A549 (cell line): ENCODE results near the gene DPT. TPM values are rescaled to one million over a fixed set of nuclear protein-coding genes. Genes with fewer than 3 reads are reported as not detected.

Source experiments
- ATAC-seq, 2 experiments: fragments of 200-7000 bp in 1 of 2; fragments of >200 bp in 1 of 2; cut with Nextera tagmentation in 1 of 2; cut with Tn5 transposase in 1 of 2; 3 replicates each; pipeline versions ENCODE4 v1.8.0 to v1.9.1; 2018 to 2020; ENCODE audit warnings: mild to moderate bottlenecking in 1 of 2, moderate library complexity in 1 of 2
- CTCF ChIA-PET: fragments of 300-600 bp; sonication (Branson Sonifier 250); formaldehyde crosslinking; extraction: SDS; loops from one replicate; lab custom pipeline; 2021; ENCODE audit warnings: antibody characterized with exemption, inconsistent platforms; lab: Yijun Ruan, JAX
- POLR2A ChIA-PET: fragments of 350-600 bp; formaldehyde crosslinking; extraction: SDS; loops from one replicate; lab custom pipeline; 2021; ENCODE audit warnings: antibody characterized with exemption, inconsistent platforms; lab: Yijun Ruan, JAX
- DNase-seq, 2 experiments: peaks; one replicate each; pipeline versions ENCODE4 v3.0.0 to v3.0.0-alpha.2; 2011 to 2016; ENCODE audit warnings: low read depth in 1 of 2, low spot score in 1 of 2
- FAIRE-seq: peaks from 2 replicates; lab custom pipeline; 2011; peaks lifted over from hg19 to GRCh38; lab: Jason Lieb, UNC
- H3K27ac ChIP-seq, 2 experiments: fragments of >200 bp; sonication (Bioruptor Twin); formaldehyde crosslinking; 3 replicates each; pipeline ENCODE4 v1.5.1; 2016 to 2017
- H3K4me1 ChIP-seq: fragments of >200 bp; sonication (Bioruptor Twin); formaldehyde crosslinking; 3 replicates; pipeline ENCODE4 v1.6.1; 2016
- H3K4me2 ChIP-seq: fragments of >200 bp; sonication (Bioruptor Twin); formaldehyde crosslinking; 3 replicates; pipeline ENCODE4 v1.6.1; 2016
- H3K4me3 ChIP-seq: fragments of >200 bp; sonication (Bioruptor Twin); formaldehyde crosslinking; 3 replicates; pipeline ENCODE4 v1.5.1; 2016
- H3K9me3 ChIP-seq: fragments of >200 bp; sonication (Bioruptor Twin); formaldehyde crosslinking; 3 replicates; pipeline ENCODE4 v1.6.1; 2016
- CBX2 ChIP-seq: fragments of 200-600 bp; sonication (generic); IDR thresholded peaks from 2 replicates; pipeline ENCODE4 v1.6.1; 2016; ENCODE audit warnings: low read depth, mild to moderate bottlenecking, borderline replicate concordance
- CEBPB ChIP-seq, 2 experiments: fragments of >200 bp in 1 of 2; sonication (Bioruptor Twin) in 1 of 2; formaldehyde crosslinking in 1 of 2; IDR thresholded peaks; 2 replicates each; pipeline ENCODE4 v1.6.1; 2012 to 2016
- CHD2 ChIP-seq: fragments of 150-350 bp; IDR thresholded peaks from 2 replicates; pipeline ENCODE4 v1.6.1; 2014; ENCODE audit warnings: low read length; ENCODE audit not compliant: partially characterized antibody
- CHD4 ChIP-seq: fragments of 200-600 bp; sonication (generic); IDR thresholded peaks from 2 replicates; pipeline ENCODE4 v1.6.1; 2016; ENCODE audit warnings: antibody characterized with exemption, mild to moderate bottlenecking, borderline replicate concordance
- EHF ChIP-seq: fragments of 250-450 bp; sonication (Bioruptor Pico); IDR thresholded peaks from 2 replicates; pipeline ENCODE4 v1.5.0; 2020; ENCODE audit warnings: mild to moderate bottlenecking
- EHMT2 ChIP-seq: fragments of 200-600 bp; sonication (generic); IDR thresholded peaks from 2 replicates; pipeline ENCODE4 v1.6.1; 2016; ENCODE audit warnings: antibody characterized with exemption, low read depth, mild to moderate bottlenecking, moderate library complexity
- ESRRA ChIP-seq: fragments of 150-350 bp; IDR thresholded peaks from 2 replicates; pipeline ENCODE4 v1.6.1; 2014; ENCODE audit warnings: mild to moderate bottlenecking, low read length, borderline replicate concordance
- FOSL2 ChIP-seq, 2 experiments: fragments of 450-650 bp in 1 of 2; fragments of >200 bp in 1 of 2; sonication (Bioruptor Twin) in 1 of 2; formaldehyde crosslinking; IDR thresholded peaks; 2 replicates each; pipeline versions ENCODE4 v1.5.0 to v1.6.1; 2016 to 2020; ENCODE audit warnings: mild to moderate bottlenecking in 1 of 2, moderate library complexity in 1 of 2
- HES2 ChIP-seq: fragments of >200 bp; sonication (Bioruptor Twin); formaldehyde crosslinking; IDR thresholded peaks from 2 replicates; pipeline ENCODE4 v1.6.1; 2016
- HOXB13 ChIP-seq: fragments of 250-450 bp; sonication (Bioruptor Pico); IDR thresholded peaks from 2 replicates; pipeline ENCODE4 v1.5.0; 2020; ENCODE audit warnings: low read depth, mild to moderate bottlenecking, moderate library complexity
- MAZ ChIP-seq: fragments of 150-350 bp; IDR thresholded peaks from 2 replicates; pipeline ENCODE4 v1.6.1; 2014; ENCODE audit warnings: antibody characterized with exemption, low read depth, low read length, borderline replicate concordance
- NFE2L2 ChIP-seq: fragments of 150-350 bp; conservative IDR thresholded peaks from 2 replicates; pipeline ENCODE4 v1.6.1; 2014; ENCODE audit warnings: low read length
- NPAS2 ChIP-seq: fragments of 250-450 bp; sonication (Bioruptor Pico); IDR thresholded peaks from 2 replicates; pipeline ENCODE4 v1.8.0; 2022; ENCODE audit warnings: mild to moderate bottlenecking, moderate library complexity, borderline replicate concordance
- POLR2AphosphoS2 ChIP-seq: conservative IDR thresholded peaks from 2 replicates; pipeline ENCODE4 v1.6.1; 2012; ENCODE audit warnings: low read length, improper control_type of control experiment, inconsistent platforms
- RARB ChIP-seq: fragments of 250-450 bp; sonication (Bioruptor Pico); IDR thresholded peaks from 2 replicates; pipeline ENCODE4 v1.8.0; 2021; ENCODE audit warnings: mild to moderate bottlenecking, moderate library complexity
- RFX5 ChIP-seq: fragments of 450-650 bp; IDR thresholded peaks from 2 replicates; pipeline ENCODE4 v1.7.1; 2014; ENCODE audit warnings: antibody characterized with exemption, mild to moderate bottlenecking, moderate library complexity
- ZNF302 ChIP-seq: fragments of 250-450 bp; sonication (Bioruptor Pico); IDR thresholded peaks from 2 replicates; pipeline ENCODE4 v1.9.0; 2021; ENCODE audit warnings: inconsistent platforms, mild to moderate bottlenecking, moderate library complexity
- ZSCAN20 ChIP-seq: fragments of 250-450 bp; sonication (Bioruptor Pico); IDR thresholded peaks from 2 replicates; pipeline ENCODE4 v1.8.0; 2022; ENCODE audit warnings: mild to moderate bottlenecking, moderate library complexity
- WGBS: methylation state at CpG from one replicate; pipeline ENCODE4 v1.1.6; 2017; ENCODE audit errors: missing lambda C conversion rate; 5-methylcytosine and 5-hydroxymethylcytosine counted together
- polyA plus RNA-seq, 4 experiments: library from polyadenylated mRNA; depleted of rRNA in 3 of 4; stranded (reverse); fragments of >200 nt; fragmentation: RNase III in 1 of 4; extraction: RNeasy Plus Mini Kit Qiagen cat#74134 plus additional on column Dnase treatment in 1 of 4; gene quantifications; 2 replicates in 3 of 4; 3 replicates in 1 of 4; pipeline ENCODE4 v1.2.3, GENCODE V29; 2011 to 2017
- TF ChIP-seq, protein P1 (sequence below): fragments of 200-600 bp; sonication (generic); IDR thresholded peaks from 2 replicates; pipeline ENCODE4 v1.6.1; 2016; ENCODE audit warnings: antibody characterized with exemption, mild to moderate bottlenecking, moderate library complexity

DPT gene
- polyA plus RNA-seq, 2 of the 4 experiments (the other 2 are of a cell fraction) = not detected

GRCh38 chr1:168726719-168727118, 2.3 kb downstream of the DPT start:
- no peak for ATAC-seq
- ChIA-PET POLR2A (no interaction called here), CTCF (interaction anchor here (1.7 kb wide), 1 partner anchor 9 kb away, joined by 4 read pairs; no protein-coding TSS in a partner anchor)
- Histone ChIP-seq H3K4me3 (no peak overlapping the region), H3K4me2 (no peak overlapping the region), H3K27ac (no peak overlapping the region), H3K9me3 (no peaks in the 10 kb centered on the region; the same call in 2 of the 3 replicates), H3K4me1 (no peaks in the 10 kb centered on the region)
- WGBS = 100% methylated on average over 1 of the region's 2 CpGs
- TF ChIP-seq NFE2L2 (no peak), HOXB13 (CRISPR knock-in tag) (no peak), ZSCAN20 (CRISPR knock-in tag) (no peak), EHMT2 (no peak), EHF (CRISPR knock-in tag) (no peak), RARB (no peak), CHD2 (no peak), NPAS2 (CRISPR knock-in tag) (no peak), FOSL2 (IDR thresholded peaks at IDR 0.05) (no peak), FOSL2 (CRISPR knock-in tag; IDR thresholded peaks at IDR 0.05) (no peak), POLR2AphosphoS2 (no peak)
- no peak for FAIRE-seq
- no peak for DNase-seq

DNA sequence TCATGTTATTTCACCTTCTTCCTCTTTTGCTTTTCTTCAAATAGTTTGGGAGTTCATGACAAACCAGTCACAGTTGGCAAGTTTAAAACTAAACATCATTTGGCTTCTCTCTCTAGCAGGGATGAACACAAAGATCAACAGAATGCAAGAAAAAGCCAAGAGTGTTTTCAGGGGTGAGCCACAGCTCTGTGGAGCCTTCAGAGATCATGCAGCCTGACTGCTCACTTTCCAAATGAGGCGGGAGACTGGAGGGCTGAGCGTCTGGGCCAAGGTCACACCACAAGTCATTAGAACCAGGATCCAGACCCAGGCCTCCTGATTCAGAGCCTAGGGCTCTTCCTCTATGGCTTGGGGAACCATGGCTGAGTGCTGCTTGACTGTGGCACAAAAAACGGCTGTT, 2.7 kb downstream of the DPT start:
- WGBS = 52% methylated on average over 3 of the region's 3 CpGs
- H3K9me3 ChIP-seq = no peaks in the 10 kb centered on the region; the same call in 2 of the 3 replicates
- DNase-seq (no peak), FAIRE-seq (no peak), ATAC-seq (no peak)
- H3K4me2 ChIP-seq = no peak overlapping the region
- no peak overlapping the region for H3K4me3 ChIP-seq
- POLR2A ChIA-PET = no interaction called here
- no peaks in the 10 kb centered on the region for H3K4me1 ChIP-seq
- TF ChIP-seq ZNF302 (CRISPR knock-in tag) = no peak
- no peak for TF ChIP-seq RFX5
- no peak for TF ChIP-seq CEBPB (IDR thresholded peaks at IDR 0.05)
- TF ChIP-seq MAZ = no peak
- no peak for TF ChIP-seq CBX2
- TF ChIP-seq HES2 = no peak
- CTCF ChIA-PET = interaction anchor here (1.7 kb wide), 1 partner anchor 10 kb away, joined by 4 read pairs; no protein-coding TSS in a partner anchor
- no peak overlapping the region for H3K27ac ChIP-seq

- FAIRE-seq (no peak), ATAC-seq (no peak), DNase-seq (no peak)
- no peak overlapping the region for H3K4me3 ChIP-seq
- CTCF ChIA-PET = interaction anchor here (1.7 kb wide), 1 partner anchor 10 kb away, joined by 4 read pairs; no protein-coding TSS in a partner anchor
- TF ChIP-seq ESRRA (no peak), CHD2 (no peak), CHD4 (no peak)
- H3K9me3 ChIP-seq = no peaks in the 10 kb centered on the region; the same call in 2 of the 3 replicates
- POLR2A ChIA-PET = no interaction called here
- H3K4me2 ChIP-seq = no peak overlapping the region
- H3K4me1 ChIP-seq = no peaks in the 10 kb centered on the region
- no peak overlapping the region for H3K27ac ChIP-seq
- 56% methylated on average over 4 of the region's 4 CpGs for WGBS
Measured at GRCh38 chr1:168725831-168726230, 3.2 kb downstream of the DPT start.

DNA sequence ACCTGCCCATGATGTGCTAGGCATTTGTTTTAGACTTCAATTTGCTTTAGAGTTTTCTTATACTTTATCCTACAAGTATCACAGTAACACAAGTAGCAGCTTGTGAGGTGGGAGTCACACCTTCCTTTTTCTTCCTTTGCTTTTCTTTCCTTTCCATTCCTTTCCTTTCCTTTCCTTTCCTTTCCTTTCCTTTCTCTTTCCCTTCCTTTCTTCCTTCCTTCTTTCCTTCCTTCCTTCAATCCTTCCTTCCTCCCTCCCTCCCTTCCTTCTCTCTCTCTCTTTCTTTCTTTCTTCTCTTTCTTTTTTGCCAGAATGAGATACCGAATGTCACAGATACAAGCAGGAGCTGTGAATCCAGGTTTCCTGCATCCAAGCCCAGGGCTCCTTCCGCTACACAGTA, 3.9 kb downstream of the DPT start:
- no peaks in the 10 kb centered on the region for H3K4me1 ChIP-seq
- ATAC-seq (no peak), FAIRE-seq (no peak), DNase-seq (no peak)
- 96% methylated on average over 2 of the region's 2 CpGs for WGBS
- TF ChIP-seq ZNF302 (CRISPR knock-in tag) = no peak
- TF ChIP-seq, protein P1, sequence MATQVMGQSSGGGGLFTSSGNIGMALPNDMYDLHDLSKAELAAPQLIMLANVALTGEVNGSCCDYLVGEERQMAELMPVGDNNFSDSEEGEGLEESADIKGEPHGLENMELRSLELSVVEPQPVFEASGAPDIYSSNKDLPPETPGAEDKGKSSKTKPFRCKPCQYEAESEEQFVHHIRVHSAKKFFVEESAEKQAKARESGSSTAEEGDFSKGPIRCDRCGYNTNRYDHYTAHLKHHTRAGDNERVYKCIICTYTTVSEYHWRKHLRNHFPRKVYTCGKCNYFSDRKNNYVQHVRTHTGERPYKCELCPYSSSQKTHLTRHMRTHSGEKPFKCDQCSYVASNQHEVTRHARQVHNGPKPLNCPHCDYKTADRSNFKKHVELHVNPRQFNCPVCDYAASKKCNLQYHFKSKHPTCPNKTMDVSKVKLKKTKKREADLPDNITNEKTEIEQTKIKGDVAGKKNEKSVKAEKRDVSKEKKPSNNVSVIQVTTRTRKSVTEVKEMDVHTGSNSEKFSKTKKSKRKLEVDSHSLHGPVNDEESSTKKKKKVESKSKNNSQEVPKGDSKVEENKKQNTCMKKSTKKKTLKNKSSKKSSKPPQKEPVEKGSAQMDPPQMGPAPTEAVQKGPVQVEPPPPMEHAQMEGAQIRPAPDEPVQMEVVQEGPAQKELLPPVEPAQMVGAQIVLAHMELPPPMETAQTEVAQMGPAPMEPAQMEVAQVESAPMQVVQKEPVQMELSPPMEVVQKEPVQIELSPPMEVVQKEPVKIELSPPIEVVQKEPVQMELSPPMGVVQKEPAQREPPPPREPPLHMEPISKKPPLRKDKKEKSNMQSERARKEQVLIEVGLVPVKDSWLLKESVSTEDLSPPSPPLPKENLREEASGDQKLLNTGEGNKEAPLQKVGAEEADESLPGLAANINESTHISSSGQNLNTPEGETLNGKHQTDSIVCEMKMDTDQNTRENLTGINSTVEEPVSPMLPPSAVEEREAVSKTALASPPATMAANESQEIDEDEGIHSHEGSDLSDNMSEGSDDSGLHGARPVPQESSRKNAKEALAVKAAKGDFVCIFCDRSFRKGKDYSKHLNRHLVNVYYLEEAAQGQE = no peak
- ChIA-PET CTCF (interaction anchor here (1.7 kb wide), 1 partner anchor 11 kb away, joined by 4 read pairs; no protein-coding TSS in a partner anchor), POLR2A (no interaction called here)
- H3K9me3 ChIP-seq = no peaks in the 10 kb centered on the region; the same call in 2 of the 3 replicates
- no peak overlapping the region for H3K4me2 ChIP-seq
- H3K4me3 ChIP-seq = no peak overlapping the region
- H3K27ac ChIP-seq = no peak overlapping the region
